ENCODE data around the gene SETD7.

Gene SETD7

DNA sequence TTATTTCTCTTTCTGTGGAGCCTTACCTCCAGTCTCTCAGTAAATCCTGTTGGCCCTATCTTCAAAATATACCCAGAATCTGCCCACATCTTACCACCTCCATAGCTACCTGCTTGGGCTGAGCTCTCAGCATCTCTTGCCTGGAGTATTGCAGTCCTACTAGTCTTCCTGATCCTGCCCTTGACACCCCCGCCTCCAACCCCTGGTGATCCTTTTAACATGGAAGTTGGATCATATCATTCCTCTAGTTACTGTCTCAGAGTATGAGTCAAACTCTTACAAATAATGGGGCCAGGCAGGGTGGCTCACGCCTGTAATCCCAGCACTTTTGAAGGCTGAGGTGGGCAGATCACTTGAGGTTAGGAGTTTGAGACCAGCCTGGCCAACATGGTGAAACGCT is 43.1 kb upstream of the SETD7 start:
- TF ChIP-seq, protein P1, sequence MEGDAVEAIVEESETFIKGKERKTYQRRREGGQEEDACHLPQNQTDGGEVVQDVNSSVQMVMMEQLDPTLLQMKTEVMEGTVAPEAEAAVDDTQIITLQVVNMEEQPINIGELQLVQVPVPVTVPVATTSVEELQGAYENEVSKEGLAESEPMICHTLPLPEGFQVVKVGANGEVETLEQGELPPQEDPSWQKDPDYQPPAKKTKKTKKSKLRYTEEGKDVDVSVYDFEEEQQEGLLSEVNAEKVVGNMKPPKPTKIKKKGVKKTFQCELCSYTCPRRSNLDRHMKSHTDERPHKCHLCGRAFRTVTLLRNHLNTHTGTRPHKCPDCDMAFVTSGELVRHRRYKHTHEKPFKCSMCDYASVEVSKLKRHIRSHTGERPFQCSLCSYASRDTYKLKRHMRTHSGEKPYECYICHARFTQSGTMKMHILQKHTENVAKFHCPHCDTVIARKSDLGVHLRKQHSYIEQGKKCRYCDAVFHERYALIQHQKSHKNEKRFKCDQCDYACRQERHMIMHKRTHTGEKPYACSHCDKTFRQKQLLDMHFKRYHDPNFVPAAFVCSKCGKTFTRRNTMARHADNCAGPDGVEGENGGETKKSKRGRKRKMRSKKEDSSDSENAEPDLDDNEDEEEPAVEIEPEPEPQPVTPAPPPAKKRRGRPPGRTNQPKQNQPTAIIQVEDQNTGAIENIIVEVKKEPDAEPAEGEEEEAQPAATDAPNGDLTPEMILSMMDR (IDR thresholded peaks at IDR 0.05; ENCODE audit: low read depth, low read length, missing control alignments), result no peak
- DNase-seq (ENCODE audit: low read depth), result no peak
- H3K4me3 ChIP-seq (ENCODE audit: low read depth, low read length), result no peak overlapping the region

DNA sequence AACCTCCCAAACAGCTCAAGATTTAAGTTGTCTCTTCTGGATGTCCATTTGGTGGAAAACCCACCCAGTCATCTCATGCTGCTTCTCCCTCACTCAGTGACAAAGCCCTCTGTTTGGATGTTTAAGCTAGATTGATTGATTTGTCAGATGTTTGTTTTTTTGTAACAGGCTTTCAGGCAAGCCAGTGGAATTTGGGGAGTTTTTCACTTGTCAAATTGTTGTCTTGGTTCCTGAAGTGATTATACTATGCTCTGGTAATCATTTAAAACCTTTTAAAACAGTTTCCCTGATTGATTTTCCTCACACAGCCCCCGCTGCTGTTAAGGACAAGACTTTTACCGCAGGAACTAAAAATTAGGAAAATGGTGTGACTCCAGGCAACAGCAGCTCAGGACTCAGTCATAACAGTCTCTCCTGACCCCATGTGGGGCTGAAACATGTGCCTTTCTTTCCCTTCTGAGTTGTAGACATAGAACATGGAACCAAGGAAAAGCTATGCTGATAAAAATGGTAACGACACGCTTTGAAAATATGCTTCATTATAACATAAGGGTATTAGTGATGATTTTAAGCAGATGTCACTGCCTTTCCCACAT is 40.8 kb upstream of the SETD7 start:
- no peak overlapping the region for H3K4me3 ChIP-seq (ENCODE audit: low read depth, low read length)
- DNase-seq (ENCODE audit: low read depth), result no peak
- TF ChIP-seq, protein P1 (IDR thresholded peaks at IDR 0.05; ENCODE audit: low read depth, low read length, missing control alignments), result no peak

DNA sequence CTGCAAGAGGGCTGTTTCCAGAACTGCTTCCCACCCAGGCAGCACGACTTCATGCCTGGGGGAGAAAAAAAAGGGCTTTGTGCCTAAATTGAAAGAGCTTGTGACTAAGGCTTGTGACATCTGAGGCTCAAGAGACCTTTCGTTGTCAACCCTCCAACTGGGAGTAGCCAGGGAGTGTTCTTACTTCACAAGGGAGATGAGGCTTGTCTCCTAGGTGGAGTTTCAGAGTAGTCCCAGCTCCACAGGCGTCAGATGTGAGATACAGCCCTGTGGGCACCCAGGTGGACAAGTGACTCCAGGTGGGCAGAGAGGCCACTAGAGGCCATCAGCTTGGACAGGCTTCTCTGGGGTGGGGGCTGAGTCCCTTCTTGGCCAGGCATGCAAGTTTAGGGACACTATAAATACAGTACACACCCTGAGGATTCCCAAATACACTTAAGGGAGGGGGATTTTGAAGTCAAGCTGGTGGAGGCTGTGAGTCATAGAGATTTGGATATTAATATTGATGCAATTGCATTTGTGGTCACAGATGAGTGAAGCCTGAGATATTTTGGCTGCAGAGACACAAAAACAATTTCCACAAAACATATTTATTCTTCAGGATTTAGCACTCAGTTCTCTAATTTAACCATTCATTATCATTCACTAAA is 40.1 kb upstream of the SETD7 start:
- TF ChIP-seq, protein P1 (IDR thresholded peaks at IDR 0.05; ENCODE audit: low read depth, low read length, missing control alignments), result no peak
- H3K4me3 ChIP-seq (ENCODE audit: low read depth, low read length), result no peak overlapping the region
- DNase-seq (ENCODE audit: low read depth), result no peak

DNA sequence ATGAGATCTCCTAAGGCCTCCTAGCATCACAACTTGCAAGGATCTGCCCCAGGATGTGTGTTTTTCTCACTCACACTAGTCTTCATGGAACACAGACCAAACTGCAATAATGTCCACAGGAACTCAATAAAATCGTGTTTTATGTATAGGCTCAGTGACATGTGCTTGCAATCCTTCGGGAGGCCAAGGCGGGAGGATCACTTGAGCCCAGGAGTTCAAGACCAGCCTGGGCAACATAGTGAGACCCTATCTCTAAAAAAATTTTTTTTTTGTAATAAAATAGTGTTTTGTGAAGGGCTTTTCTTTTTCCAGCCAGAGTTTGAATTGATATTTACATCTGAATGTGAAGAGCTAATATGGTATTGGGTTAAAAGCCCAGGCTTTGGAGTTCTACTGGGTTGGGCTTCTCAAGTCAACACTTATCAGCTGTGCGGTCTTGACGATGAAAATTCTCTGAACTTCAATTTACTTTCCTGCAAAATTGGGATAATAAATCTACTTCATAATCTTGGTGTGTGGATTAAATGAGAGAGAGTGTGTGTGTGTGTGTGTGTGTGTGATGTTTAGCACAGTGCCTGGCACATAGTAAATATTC is 38.7 kb upstream of the SETD7 start:
- TF ChIP-seq, protein P1 (IDR thresholded peaks at IDR 0.05; ENCODE audit: low read depth, low read length, missing control alignments), result no peak

DNA sequence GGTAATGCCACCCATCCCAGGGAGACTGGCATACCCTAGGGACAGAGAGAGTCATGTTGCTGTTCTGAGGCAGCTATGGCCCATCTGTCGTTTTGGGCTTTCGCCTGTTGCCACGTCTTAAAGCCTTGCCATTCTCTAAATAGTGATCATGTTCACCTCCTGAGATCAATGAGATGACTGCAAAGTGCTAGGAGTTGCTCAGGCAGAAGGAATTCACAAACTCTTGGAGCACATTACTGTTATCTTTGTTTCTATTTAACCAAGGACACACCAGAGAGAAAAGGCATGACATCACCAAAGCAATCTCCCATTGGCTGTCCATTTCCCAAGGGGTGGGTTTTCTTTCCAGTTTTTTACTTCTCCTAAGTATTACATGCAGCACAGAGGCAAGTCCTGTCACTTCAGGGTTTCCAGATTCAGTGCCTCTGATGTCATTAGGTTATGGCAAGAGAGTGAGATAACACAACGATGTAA is 37.1 kb upstream of the SETD7 start:
- TF ChIP-seq, protein P1 (IDR thresholded peaks at IDR 0.05; ENCODE audit: low read depth, low read length, missing control alignments), result no peak
- H3K4me3 ChIP-seq (ENCODE audit: low read depth, low read length), result no peak overlapping the region
- no peak for DNase-seq (ENCODE audit: low read depth)

More for the DNA sequence above, 38.7 kb upstream of the SETD7 start:
- no peak overlapping the region for H3K4me3 ChIP-seq (ENCODE audit: low read depth, low read length)
- DNase-seq (ENCODE audit: low read depth), result no peak

DNA sequence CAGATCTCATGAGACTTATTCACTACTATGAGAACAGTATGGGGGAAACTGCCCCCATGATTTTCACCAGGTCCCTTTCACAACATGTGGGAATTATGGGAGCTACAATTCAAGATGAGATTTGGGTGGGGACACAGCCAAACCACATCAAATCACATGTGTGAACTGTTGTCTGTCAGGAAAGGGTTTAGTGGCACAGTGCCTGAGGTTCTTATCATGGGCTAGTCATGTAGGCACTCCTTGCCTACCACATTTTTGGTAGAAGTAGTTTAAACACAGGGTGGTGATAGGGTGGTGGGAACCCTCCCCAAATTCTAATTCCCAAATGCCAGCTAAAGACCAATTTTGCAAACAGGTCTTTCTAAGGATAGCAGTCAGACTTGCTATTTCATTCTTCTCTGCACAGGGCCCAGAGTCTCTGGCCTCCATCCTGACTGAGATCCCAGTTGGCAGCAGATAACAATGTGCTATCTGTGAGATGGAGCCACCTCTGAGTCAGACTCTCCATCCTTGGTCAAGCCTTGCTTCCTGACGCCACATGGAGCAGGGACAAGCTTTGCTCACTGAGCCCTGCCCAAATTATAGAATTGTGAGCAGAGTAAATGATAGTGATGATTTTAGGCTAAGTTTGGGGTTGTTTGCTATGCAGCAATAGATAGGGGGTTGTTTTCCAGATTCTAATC is 33.5 kb upstream of the SETD7 start:
- no peak for DNase-seq (ENCODE audit: low read depth)
- H3K4me3 ChIP-seq (ENCODE audit: low read depth, low read length), result no peak overlapping the region
- TF ChIP-seq, protein P1 (IDR thresholded peaks at IDR 0.05; ENCODE audit: low read depth, low read length, missing control alignments), result no peak

Data from GM12864 (cell line).